Tibial nerve (tissue), 4 donors: Measurements from ENCODE around the gene CTAG2. TPM values are rescaled to one million over a fixed set of nuclear protein-coding genes. Genes with fewer than 3 reads are reported as not detected.

ENCODE experiments used
- DNase-seq, 2 donors: peaks; one replicate each; pipeline ENCODE4 v3.0.0-alpha.2; 2019; ENCODE audit warnings: low spot score in 2 of 2
- H3K27ac ChIP-seq, 4 donors: fragments of 200-600 bp; sonication (generic) in 3 of 4; one replicate each; pipeline ENCODE4 v1.5.1; 2017 to 2019; ENCODE audit warnings: mild to moderate bottlenecking in 1 of 4
- H3K27me3 ChIP-seq, 2 donors: fragments of 200-600 bp; sonication (generic) in 1 of 2; one replicate each; pipeline versions ENCODE4 v1.5.1 to v1.6.0; 2017 to 2019
- H3K36me3 ChIP-seq, 3 donors: fragments of 200-600 bp; sonication (generic); one replicate each; pipeline ENCODE4 v1.5.1; 2018 to 2019
- H3K4me1 ChIP-seq, 4 donors: fragments of 200-600 bp; sonication (generic) in 3 of 4; one replicate each; pipeline ENCODE4 v1.5.1; 2017 to 2019
- H3K4me3 ChIP-seq, 4 donors: fragments of 200-600 bp; sonication (generic) in 3 of 4; one replicate each; pipeline ENCODE4 v1.5.1; 2017 to 2019; ENCODE audit warnings: mild to moderate bottlenecking in 1 of 4, moderate library complexity in 1 of 4
- H3K9me3 ChIP-seq, 4 donors: fragments of 200-600 bp; sonication (generic) in 3 of 4; one replicate each; pipeline ENCODE4 v1.5.1; 2017 to 2019
- CTCF ChIP-seq, 5 experiments: fragments of 200-600 bp in 3 of 5; fragments of 450-650 bp in 2 of 5; sonication (generic) in 3 of 5; IDR thresholded peaks; one replicate each; pipeline ENCODE4 v1.5.1; 2016 to 2019; ENCODE audit warnings: antibody characterized with exemption in 5 of 5, mild to moderate bottlenecking in 3 of 5, moderate library complexity in 2 of 5
- EP300 ChIP-seq, 2 donors: sonication (generic); formaldehyde crosslinking; IDR thresholded peaks; one replicate each; pipeline ENCODE4 v1.6.1; 2017; ENCODE audit warnings: antibody characterized with exemption in 2 of 2, mild to moderate bottlenecking in 1 of 2
- POLR2A ChIP-seq, 2 donors: fragments of 450-650 bp; IDR thresholded peaks; one replicate each; pipeline ENCODE4 v1.6.1; 2017; ENCODE audit warnings: antibody characterized with exemption in 2 of 2, mild to moderate bottlenecking in 2 of 2, moderate library complexity in 2 of 2
- WGBS, 2 donors: methylation state at CpG; one replicate each; pipeline ENCODE4 v1.1.5; 2018; 5-methylcytosine and 5-hydroxymethylcytosine counted together
- small RNA-seq: library from RNA; depleted of rRNA; stranded (forward); fragments of <200 nt; gene quantifications from one replicate; pipeline ENCODE3, GENCODE V24; 2016
- total RNA-seq, 4 donors: library from RNA; depleted of rRNA; stranded (reverse); fragments of >200 nt; gene quantifications; one replicate each; pipeline ENCODE4 v1.1.0, GENCODE V29; 2016

Gene CTAG2
- total RNA-seq, 4 donors from 2014 or later, result not detected

GRCh38 chrX:154605566-154605965 lies 47.8 kb downstream of the CTAG2 start:
- no peak for TF ChIP-seq CTCF (IDR thresholded peaks at IDR 0.05)
- TF ChIP-seq EP300 (IDR thresholded peaks at IDR 0.05), result no peak
- TF ChIP-seq POLR2A (IDR thresholded peaks at IDR 0.05), result no peak
- Histone ChIP-seq H3K4me1 (no peaks in the 10 kb centered on the region), H3K27me3 (no peaks in the 10 kb centered on the region), H3K4me3 (no peak overlapping the region), H3K36me3 (no peaks in the 10 kb centered on the region), H3K9me3 (no peaks in the 10 kb centered on the region), H3K27ac (no peak overlapping the region)
- WGBS, 2 donors, result 78 to 88% methylated on average over 5 to 6 of the region's 6 CpGs
- DNase-seq, result no peak

- Histone ChIP-seq H3K36me3 (no peaks in the 10 kb centered on the region), H3K4me3 (no peak overlapping the region), H3K27me3 (no peaks in the 10 kb centered on the region), H3K9me3 (no peaks in the 10 kb centered on the region), H3K27ac (no peak overlapping the region), H3K4me1 (no peaks in the 10 kb centered on the region)
- WGBS, 2 donors, result 74 to 76% methylated on average over 6 to 13 of the region's 13 CpGs
- no peak for DNase-seq
- TF ChIP-seq CTCF (IDR thresholded peaks at IDR 0.05), result no peak
- TF ChIP-seq EP300 (IDR thresholded peaks at IDR 0.05), result no peak
- no peak for TF ChIP-seq POLR2A (IDR thresholded peaks at IDR 0.05)
Observed at GRCh38 chrX:154603438-154604430, 49.6 kb downstream of the CTAG2 start.

GRCh38 chrX:154602766-154603437 lies 50.5 kb downstream of the CTAG2 start:
- 81 to 83% methylated on average over 15 to 18 of the region's 18 CpGs for WGBS, 2 donors
- Histone ChIP-seq H3K27me3 (no peaks in the 10 kb centered on the region), H3K27ac (no peak overlapping the region), H3K36me3 (no peaks in the 10 kb centered on the region), H3K9me3 (no peaks in the 10 kb centered on the region), H3K4me1 (no peaks in the 10 kb centered on the region), H3K4me3 (no peak overlapping the region)
- no peak for DNase-seq
- TF ChIP-seq POLR2A (IDR thresholded peaks at IDR 0.05) (no peak), EP300 (IDR thresholded peaks at IDR 0.05) (no peak), CTCF (IDR thresholded peaks at IDR 0.05) (no peak)

GRCh38 chrX:154602226-154602625 lies 51.2 kb downstream of the CTAG2 start:
- Histone ChIP-seq H3K4me1 (no peaks in the 10 kb centered on the region), H3K36me3 (no peaks in the 10 kb centered on the region), H3K27me3 (no peaks in the 10 kb centered on the region), H3K27ac (no peak overlapping the region), H3K4me3 (no peak overlapping the region), H3K9me3 (no peaks in the 10 kb centered on the region)
- no peak for DNase-seq
- WGBS, 2 donors, result 83 to 84% methylated on average over 6 to 13 of the region's 13 CpGs
- no peak for TF ChIP-seq CTCF (IDR thresholded peaks at IDR 0.05)
- TF ChIP-seq POLR2A (IDR thresholded peaks at IDR 0.05), result no peak

Small RNA genes lying within 50 kb of the gene (small RNA-seq; reads per million reads assigned to genes)
- gene AC244090.1 (not detected), gene AC244107.2 (not detected)

Other genes starting within 250 kb of the CTAG2 start
- 10 to 100 TPM; 21.4 to 36.0 (median 28.6) TPM for gene DNASE1L1, start 244.3 kb downstream of the CTAG2 start, total RNA-seq
- gene TAFAZZIN, start 242.0 kb downstream of the CTAG2 start, total RNA-seq, result 100 to 1,000 TPM in 2 of 4 donors, 10 to 100 TPM in 2; 78.9 to 138 (median 97.7) TPM
- 10 to 100 TPM; 42.9 to 59.7 (median 50.4) TPM for gene ATP6AP1, start 224.9 kb downstream of the CTAG2 start, total RNA-seq
- 100 to 1,000 TPM; 114 to 179 (median 152) TPM for gene GDI1, start 216.4 kb downstream of the CTAG2 start, total RNA-seq
- 10 to 100 TPM; 47.5 to 90.6 (median 63.0) TPM for gene FAM50A, start 209.4 kb downstream of the CTAG2 start, total RNA-seq
- gene PLXNA3, start 195.3 kb downstream of the CTAG2 start, total RNA-seq, result 10 to 100 TPM; 17.0 to 44.4 (median 24.2) TPM
- gene LAGE3, start 174.3 kb downstream of the CTAG2 start, total RNA-seq, result 10 to 100 TPM; 18.8 to 46.5 (median 35.0) TPM
- gene UBL4A, start 167.0 kb downstream of the CTAG2 start, total RNA-seq, result 10 to 100 TPM; 39.0 to 58.5 (median 43.4) TPM
- 10 to 100 TPM; 17.8 to 40.6 (median 27.0) TPM for gene SLC10A3, start 162.9 kb downstream of the CTAG2 start, total RNA-seq
- 10 to 100 TPM; 40.9 to 76.5 (median 55.7) TPM for gene FAM3A, start 137.3 kb downstream of the CTAG2 start, total RNA-seq
- gene G6PD, start 106.7 kb downstream of the CTAG2 start, total RNA-seq, result 10 to 100 TPM; 30.6 to 89.7 (median 41.8) TPM
- 10 to 100 TPM; 14.2 to 43.1 (median 29.0) TPM for gene IKBKG, start 106.0 kb downstream of the CTAG2 start, total RNA-seq
- gene CTAG1A, start 68.4 kb downstream of the CTAG2 start, total RNA-seq, result not detected
- gene CTAG1B, start 34.3 kb downstream of the CTAG2 start, total RNA-seq, result not detected
- 1 to 10 TPM; 5.1 to 7.5 (median 5.8) TPM for gene GAB3, start 97.5 kb upstream of the CTAG2 start, total RNA-seq
- gene DKC1, start 109.3 kb upstream of the CTAG2 start, total RNA-seq, result 10 to 100 TPM; 24.1 to 37.8 (median 29.4) TPM
- 10 to 100 TPM; 14.3 to 43.2 (median 17.0) TPM for gene MPP1, start 151.9 kb upstream of the CTAG2 start, total RNA-seq
- gene SMIM9, start 181.1 kb upstream of the CTAG2 start, total RNA-seq, result not detected
- 10 to 100 TPM in 3 of 4 donors, 1 to 10 TPM in 1; 5.5 to 27.3 (median 13.6) TPM for gene F8A1, start 232.8 kb upstream of the CTAG2 start, total RNA-seq